Stomach smooth muscle (tissue), 2 donors: ENCODE data around the gene CDKL4.

Source experiments
- H3K27ac ChIP-seq: one replicate; pipeline ENCODE4 v1.7.0; 2013; ENCODE audit warnings: mild to moderate bottlenecking, low read length, inconsistent platforms
- H3K27me3 ChIP-seq, 2 donors: one replicate each; pipeline ENCODE4 v1.7.0; 2013; ENCODE audit warnings: low read length in 2 of 2; ENCODE audit not compliant: insufficient read depth in 2 of 2, control insufficient read depth in 1 of 2
- H3K36me3 ChIP-seq, 2 donors: one replicate each; pipeline ENCODE4 v1.7.0; 2013; ENCODE audit warnings: low read length in 2 of 2; ENCODE audit not compliant: control insufficient read depth in 2 of 2, insufficient read depth in 2 of 2
- H3K4me1 ChIP-seq: one replicate; pipeline ENCODE4 v1.7.0; 2013; ENCODE audit warnings: low read length; ENCODE audit not compliant: control insufficient read depth, insufficient read depth
- H3K4me3 ChIP-seq, 2 donors: one replicate each; pipeline ENCODE4 v1.7.0; 2013; ENCODE audit warnings: low read length in 2 of 2
- H3K9ac ChIP-seq, 2 donors: one replicate each; pipeline ENCODE4 v1.7.0; 2013; ENCODE audit warnings: low read length in 2 of 2, mild to moderate bottlenecking in 1 of 2
- H3K9me3 ChIP-seq, 2 donors: one replicate each; pipeline ENCODE4 v1.7.0; 2013; ENCODE audit warnings: low read length in 2 of 2; ENCODE audit not compliant: control insufficient read depth in 2 of 2
- donor health status: healthy.
- donor health status: Pancreatic carcinoma.

Gene CDKL4

DNA sequence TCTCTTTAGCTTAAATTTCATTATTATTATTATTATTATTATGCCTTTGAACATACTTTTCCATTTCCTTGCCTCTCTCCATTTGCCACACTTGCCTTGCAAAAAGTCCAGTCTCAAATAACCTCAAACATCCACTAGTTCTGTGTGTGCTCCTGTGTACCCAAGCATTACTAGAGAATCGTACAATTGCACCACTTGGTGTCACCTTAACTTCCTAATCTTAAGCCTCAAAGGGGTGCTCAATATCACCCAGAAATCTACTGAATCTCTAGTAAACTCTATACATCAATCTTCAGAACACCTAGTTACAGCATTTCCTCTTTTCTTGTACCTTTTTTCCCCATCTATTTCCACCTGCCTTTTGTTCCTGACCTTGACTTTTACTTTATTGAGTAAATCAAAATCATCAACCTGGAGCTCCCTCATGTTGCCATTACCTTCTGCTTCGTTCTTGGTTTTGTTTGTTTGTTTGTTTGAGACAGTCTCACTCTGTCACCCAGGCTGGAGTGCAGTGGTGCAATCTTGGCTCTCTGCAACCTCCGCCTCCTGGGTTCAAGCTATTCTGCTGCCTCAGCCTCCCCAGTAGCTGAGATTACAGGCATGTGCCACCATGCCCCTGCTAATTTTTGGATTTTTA lies 110.4 kb downstream of the CDKL4 start:
- Histone ChIP-seq H3K36me3 (no peaks in the 10 kb centered on the region), H3K27me3 (no peaks in the 10 kb centered on the region), H3K4me1 (no peaks in the 10 kb centered on the region), H3K27ac (no peak overlapping the region), H3K9ac (no peak overlapping the region), H3K9me3 (no peaks in the 10 kb centered on the region), H3K4me3 (no peak overlapping the region)

DNA sequence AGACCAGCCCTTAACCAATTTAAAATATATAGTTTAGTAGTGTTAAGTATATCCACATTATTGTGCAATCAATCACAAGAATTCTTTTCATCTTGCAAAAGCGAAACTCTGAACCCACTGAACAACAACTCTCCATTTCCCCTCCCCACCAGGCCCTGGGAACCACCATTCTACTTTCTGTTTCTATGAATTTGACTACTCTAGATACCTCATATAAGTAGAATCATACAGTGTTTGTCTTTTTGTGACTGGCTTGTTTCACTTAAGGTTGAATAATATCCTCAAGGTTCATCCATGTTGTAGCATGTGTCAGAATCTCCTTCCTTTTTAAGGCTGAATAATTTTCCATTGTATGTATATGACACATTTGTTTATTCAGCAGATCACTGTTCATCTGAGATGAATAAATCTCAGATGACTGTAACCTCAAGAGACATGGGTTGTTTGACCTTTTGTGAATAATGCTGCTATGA lies 114.8 kb downstream of the CDKL4 start:
- no peaks in the 10 kb centered on the region for H3K9me3 ChIP-seq
- H3K4me3 ChIP-seq: no peak overlapping the region
- no peaks in the 10 kb centered on the region for H3K36me3 ChIP-seq
- no peak overlapping the region for H3K27ac ChIP-seq
- no peaks in the 10 kb centered on the region for H3K27me3 ChIP-seq
- no peak overlapping the region for H3K9ac ChIP-seq
- peaks cover under 1% of the 10 kb centered on the region for H3K4me1 ChIP-seq

DNA sequence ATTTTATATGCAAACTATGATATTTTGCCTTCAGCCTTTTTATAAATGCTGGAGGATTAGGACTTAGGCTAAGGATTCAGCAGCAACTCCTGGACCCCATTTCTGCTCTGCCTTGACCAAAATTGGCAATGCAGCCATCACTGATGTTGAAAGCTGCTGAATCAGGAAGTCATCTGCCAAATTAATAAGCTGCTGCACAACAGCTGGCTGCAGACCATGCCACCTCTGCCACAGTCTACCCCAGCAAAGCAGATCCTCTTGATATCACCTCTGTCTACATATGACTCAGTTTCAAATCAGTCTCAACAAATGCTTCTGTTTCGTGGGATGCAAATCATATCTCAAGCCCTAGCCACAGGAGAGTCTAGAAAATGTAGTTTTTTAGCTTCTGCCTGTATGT lies 115.8 kb downstream of the CDKL4 start:
- H3K9me3 ChIP-seq: no peaks in the 10 kb centered on the region
- peaks cover 8% of the 10 kb centered on the region for H3K4me1 ChIP-seq
- H3K4me3 ChIP-seq: no peak overlapping the region
- H3K27ac ChIP-seq: no peak overlapping the region
- no peaks in the 10 kb centered on the region for H3K27me3 ChIP-seq
- no peaks in the 10 kb centered on the region for H3K36me3 ChIP-seq
- H3K9ac ChIP-seq: no peak overlapping the region
